OCI-LY3 (cell line): Measurements from ENCODE around the gene FOXS1.

ENCODE experiments used
- CTCF ChIP-seq: fragments of 200-600, 300-600 bp; sonication (generic); IDR thresholded peaks from 2 replicates; pipeline ENCODE4 v1.5.1; 2014; ENCODE audit warnings: antibody characterized with exemption, low read length, low read depth
- EZH2phosphoT487 ChIP-seq: fragments of 200-600 bp; shearing (Covaris generic); IDR thresholded peaks from 2 replicates; pipeline ENCODE4 v1.6.1; 2018; ENCODE audit warnings: antibody characterized with exemption, mixed run types, low read depth

GRCh38 chr20:31831211-31831610, 14.2 kb downstream of the FOXS1 start:
- TF ChIP-seq CTCF, result no peak
- no peak for TF ChIP-seq EZH2phosphoT487
